Stimulated activated CD8-positive, alpha-beta memory T cell treated with anti-CD3 and anti-CD28 coated beads, Interleukin-7, amount 100 ng/mL, for 4 hours (primary cell): ENCODE results near the gene WWOX.

Source experiments
- DNase-seq, 2 donors: peaks; one replicate each; pipeline ENCODE4 v3.0.0-alpha.2; 2020; ENCODE audit warnings: low read depth in 2 of 2

Gene WWOX

GRCh38 chr16:78900044-78900811, 800.8 kb downstream of the WWOX start:
- no peak for DNase-seq

DNA sequence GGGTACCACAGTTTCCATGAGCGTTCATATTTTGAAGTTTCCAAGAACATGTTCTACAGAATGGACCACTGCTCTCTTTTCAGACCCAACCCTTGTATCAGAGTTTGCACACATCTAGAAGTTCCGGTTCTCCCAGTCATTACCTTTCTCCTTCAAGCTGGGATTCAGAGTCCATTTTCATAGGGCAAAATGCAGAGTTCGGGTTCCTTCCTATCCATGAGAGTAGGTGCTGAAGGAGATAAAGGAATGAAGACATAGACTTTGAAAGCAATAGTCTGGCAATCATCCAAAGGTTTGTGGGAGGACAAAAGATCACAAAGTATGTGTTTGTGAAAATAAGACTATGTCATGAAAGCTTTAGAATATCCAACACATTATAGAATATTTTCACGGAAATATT, 801.5 kb downstream of the WWOX start:
- no peak for DNase-seq

DNA sequence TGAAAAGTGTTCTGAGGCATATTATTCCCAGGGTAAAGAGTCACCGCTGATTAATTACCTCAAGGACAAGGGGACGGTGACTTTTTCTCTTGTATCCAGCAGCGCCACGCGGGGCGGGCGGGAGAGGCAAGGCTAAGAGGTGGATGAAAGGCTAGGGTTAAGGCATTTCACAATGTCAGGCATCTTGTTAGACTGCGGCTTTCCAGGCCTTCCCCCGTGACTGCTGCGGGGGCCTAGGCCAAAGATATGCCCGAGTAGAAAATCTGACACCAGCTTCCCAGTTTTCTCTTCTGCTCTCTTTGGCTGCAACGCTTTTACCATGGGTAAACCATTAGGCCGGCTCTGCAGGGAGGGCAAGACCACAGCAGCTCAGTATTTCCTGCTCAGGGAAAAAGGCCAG, 802.9 kb downstream of the WWOX start:
- no peak for DNase-seq

- no peak for DNase-seq
These were observed 803.8 kb downstream of the WWOX start for GRCh38 chr16:78903237-78903636.

DNA sequence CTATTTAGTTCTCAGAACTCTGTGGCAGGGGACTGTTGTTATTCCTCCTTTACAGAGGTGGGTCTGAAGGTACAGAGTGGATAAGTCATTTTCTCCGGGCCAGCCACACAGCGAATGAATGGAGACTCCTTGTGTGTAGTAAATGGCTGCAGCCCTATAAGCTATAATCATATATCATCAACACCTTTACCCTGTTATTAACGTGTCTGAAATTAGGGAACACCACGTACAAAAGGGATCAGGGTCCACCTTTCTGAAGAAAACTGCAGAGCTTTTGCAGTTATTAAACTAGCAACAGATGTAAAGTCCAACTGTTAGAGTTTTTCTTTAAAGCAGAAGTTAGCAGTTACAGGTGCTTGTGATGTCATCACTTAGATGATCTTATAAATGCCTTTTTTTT, 804.4 kb downstream of the WWOX start:
- no peak for DNase-seq

- no peak for DNase-seq
These were observed 806.7 kb downstream of the WWOX start for GRCh38 chr16:78906135-78906534.

- no peak for DNase-seq
These were observed 809.8 kb downstream of the WWOX start for GRCh38 chr16:78909226-78909625.

DNA sequence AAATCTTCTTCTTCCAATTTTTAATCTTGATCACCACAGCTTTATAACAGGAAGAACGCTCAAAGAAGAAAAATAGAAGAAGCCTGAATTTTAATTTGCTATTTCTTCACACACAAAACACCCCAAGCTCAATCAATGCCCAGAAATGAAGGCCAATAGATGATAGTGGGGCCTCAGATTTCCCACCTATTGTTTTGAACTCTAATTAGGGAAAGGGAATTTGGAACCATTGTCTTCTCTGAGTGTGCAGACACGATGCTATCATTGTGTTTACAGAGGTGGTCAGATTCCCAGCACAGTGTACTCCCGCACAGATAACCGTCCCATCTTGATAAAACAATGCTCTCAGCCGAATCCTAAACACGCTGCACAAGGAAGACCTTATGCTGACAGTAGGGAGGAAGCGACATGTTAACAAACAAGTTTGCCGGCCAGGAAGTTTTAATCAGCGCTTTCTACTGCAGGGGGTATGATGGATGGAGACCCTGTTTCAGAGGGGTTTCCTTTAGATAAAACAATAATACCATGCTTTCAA, 816.4 kb downstream of the WWOX start:
- DNase-seq, result no peak

DNA sequence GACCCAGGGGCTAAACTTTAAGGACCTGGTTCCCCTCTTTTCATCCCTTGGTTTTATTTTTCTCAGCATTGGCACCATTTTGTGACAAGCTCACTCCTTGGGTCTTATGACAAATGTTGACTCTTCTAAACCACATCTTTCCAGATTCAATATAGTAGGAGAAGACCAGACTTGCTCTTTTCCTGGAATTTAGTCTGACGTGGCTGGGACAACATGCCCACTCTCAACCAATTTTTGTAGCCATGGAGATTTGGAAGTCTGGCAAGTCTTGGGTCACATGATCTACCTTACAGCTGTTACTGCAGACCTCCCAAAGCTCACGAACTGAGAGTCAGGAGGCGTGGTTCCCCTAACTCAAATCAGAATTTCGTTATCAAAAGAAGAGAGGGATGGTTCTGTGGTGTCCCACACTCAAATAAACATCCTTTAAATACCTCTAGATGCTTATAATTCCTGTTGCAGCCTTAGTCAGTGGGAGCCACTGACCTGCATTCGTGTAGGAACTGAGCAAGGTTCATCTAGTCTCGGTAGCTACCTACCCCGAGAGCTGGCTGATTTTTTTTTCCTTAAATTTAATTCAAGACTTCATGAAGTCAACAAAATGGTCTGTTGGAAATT, 817.6 kb downstream of the WWOX start:
- no peak for DNase-seq

DNA sequence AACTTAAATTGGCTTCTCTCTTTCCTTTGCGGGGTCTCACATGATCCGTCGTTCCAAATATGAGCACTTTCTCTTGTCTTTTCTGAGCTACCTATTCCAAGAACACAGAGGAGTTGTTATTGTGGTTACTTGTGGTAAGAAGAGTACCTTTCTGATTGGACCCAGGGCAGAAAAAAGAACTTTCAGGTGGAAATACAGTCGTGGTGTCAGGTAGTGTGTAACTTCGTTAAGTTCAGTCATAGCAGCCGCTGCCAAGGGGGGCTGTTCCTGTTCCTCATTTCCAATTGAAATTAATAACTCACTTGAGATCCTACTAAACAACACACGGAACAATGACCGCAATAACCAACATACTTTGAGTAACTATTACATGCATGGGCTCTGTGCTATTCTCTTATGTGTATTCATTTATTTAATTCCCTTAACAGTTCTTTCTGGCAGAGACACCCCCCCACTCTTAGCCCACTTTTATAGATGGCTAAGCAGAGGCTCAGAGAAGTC, 819.4 kb downstream of the WWOX start:
- DNase-seq, result no peak

- no peak for DNase-seq
These were observed 820.4 kb downstream of the WWOX start for GRCh38 chr16:78919852-78920251.

GRCh38 chr16:78920621-78921020, 821.2 kb downstream of the WWOX start:
- no peak for DNase-seq

GRCh38 chr16:78925083-78925767, 825.8 kb downstream of the WWOX start:
- no peak for DNase-seq

- DNase-seq, result no peak
These were observed 827.3 kb downstream of the WWOX start for GRCh38 chr16:78926723-78927210.

DNA sequence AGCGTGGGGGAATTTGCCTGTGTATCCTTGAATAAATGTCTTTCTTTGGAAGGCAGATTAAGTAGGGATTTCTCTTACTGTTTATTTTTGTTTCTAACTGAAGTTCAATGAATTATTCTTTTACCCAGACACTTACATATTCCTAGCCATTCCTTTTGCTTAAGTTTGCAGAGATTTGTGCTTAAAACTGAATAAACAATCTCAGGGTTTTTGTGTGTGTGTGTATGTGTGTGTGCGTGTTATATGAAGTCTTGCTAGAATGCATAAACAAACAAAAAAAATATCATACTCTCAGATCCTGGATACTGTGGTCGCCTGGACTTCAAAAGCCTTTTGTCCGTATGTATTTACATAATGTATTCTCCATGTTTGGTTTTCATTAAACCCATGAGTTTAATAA, 828.3 kb downstream of the WWOX start:
- DNase-seq, result no peak

- DNase-seq, result no peak
These were observed 830.4 kb downstream of the WWOX start for GRCh38 chr16:78929841-78930240.

- no peak for DNase-seq
These were observed 831.1 kb downstream of the WWOX start for GRCh38 chr16:78930561-78930960.

DNA sequence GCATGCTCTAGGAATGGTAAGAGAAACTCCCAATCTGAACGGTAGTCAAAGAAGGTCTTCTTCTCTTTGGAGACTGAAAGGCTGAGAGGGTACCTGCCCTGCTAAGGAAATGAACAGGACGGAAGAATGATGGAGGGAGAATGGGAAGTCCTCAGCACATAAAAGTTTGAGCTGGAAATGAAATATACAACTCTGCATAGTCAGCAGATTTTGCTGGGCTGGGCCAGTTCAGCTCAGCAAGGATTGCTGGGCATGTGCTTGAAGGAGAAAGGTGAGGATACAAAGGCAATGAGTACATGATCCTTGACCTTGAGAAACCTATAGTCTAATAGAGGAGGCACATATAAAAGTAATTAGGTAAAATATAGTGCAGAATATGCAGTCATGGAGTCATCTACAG, 831.8 kb downstream of the WWOX start:
- no peak for DNase-seq

- no peak for DNase-seq
These were observed 832.2 kb downstream of the WWOX start for GRCh38 chr16:78931678-78932077.

- DNase-seq, result no peak
These were observed 833.0 kb downstream of the WWOX start for GRCh38 chr16:78932355-78932943.

- no peak for DNase-seq
These were observed 836.6 kb downstream of the WWOX start for GRCh38 chr16:78936060-78936459.

GRCh38 chr16:78939597-78939996, 840.1 kb downstream of the WWOX start:
- no peak for DNase-seq
